ENCODE results near the gene AMOTL2.

Gene AMOTL2

GRCh38 chr3:134378384-134378783, 4.1 kb upstream of the AMOTL2 start:
- DNase-seq: no peak

GRCh38 chr3:134377896-134378295, 3.6 kb upstream of the AMOTL2 start:
- DNase-seq: no peak

- no peak for DNase-seq
Observed at GRCh38 chr3:134376786-134377426, 2.7 kb upstream of the AMOTL2 start.

GRCh38 chr3:134376385-134376765, 2.1 kb upstream of the AMOTL2 start:
- no peak for DNase-seq

- no peak for DNase-seq
Observed at GRCh38 chr3:134375582-134376384, 1.5 kb upstream of the AMOTL2 start.

- DNase-seq: no peak
Observed at GRCh38 chr3:134374791-134375581, 739 bp upstream of the AMOTL2 start.

- no peak for DNase-seq
Observed at GRCh38 chr3:134373271-134374104, 759 bp downstream of the AMOTL2 start.

- no peak for DNase-seq
Observed at GRCh38 chr3:134372396-134373270, 1.6 kb downstream of the AMOTL2 start.

GRCh38 chr3:134371542-134372324, 2.5 kb downstream of the AMOTL2 start:
- DNase-seq: no peak

GRCh38 chr3:134370611-134371531, 3.4 kb downstream of the AMOTL2 start:
- no peak for DNase-seq

- no peak for DNase-seq
Observed at GRCh38 chr3:134369861-134370596, 4.2 kb downstream of the AMOTL2 start.

- no peak for DNase-seq
Observed at GRCh38 chr3:134369231-134369741, 5.0 kb downstream of the AMOTL2 start.

GRCh38 chr3:134368751-134369105, 5.5 kb downstream of the AMOTL2 start:
- no peak for DNase-seq

- no peak for DNase-seq
Observed at GRCh38 chr3:134367869-134368750, 6.1 kb downstream of the AMOTL2 start.

GRCh38 chr3:134366928-134367811, 7.1 kb downstream of the AMOTL2 start:
- DNase-seq: no peak

- no peak for DNase-seq
Observed at GRCh38 chr3:134366221-134366927, 7.9 kb downstream of the AMOTL2 start.

All from activated CD4-positive, alpha-beta T cell treated with anti-CD3 and anti-CD28 coated beads for 1 hour (primary cell).